ENCODE data around the gene TMEM161A.
"Not testable (repeated sequence)": the region's sequence is repeated elsewhere in the genome, so short reads cannot be mapped to it uniquely, and the experiment has no call there.

Gene TMEM161A

DNA sequence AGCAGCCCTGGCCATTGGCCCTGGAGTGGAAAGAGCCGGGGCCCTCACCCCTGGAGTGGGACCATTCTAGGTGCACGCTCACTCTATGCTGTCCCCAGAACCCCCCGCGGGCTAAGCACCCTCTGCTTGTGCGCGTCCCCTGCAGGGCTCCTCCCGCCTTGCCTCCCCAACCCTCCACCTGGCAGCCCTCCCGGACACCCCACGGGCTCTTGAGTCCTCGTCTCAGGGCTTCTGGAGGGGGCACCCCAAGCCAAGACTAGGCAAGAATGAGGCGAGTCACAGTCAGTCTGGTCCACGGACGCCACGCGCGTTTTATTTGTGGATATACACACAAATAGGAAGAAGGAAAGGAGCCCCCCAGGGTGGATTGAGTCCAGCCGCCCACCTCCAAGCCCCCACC is 7.0 kb upstream of the TMEM161A start:
- no peak overlapping the region for H3K4me3 Mint-ChIP-seq
- peaks cover 28% of the 10 kb centered on the region for H3K36me3 Mint-ChIP-seq
- peaks cover 10% of the 10 kb centered on the region for H3K4me1 Mint-ChIP-seq
- H3K9me3 Mint-ChIP-seq: no peaks in the 10 kb centered on the region
- ATAC-seq: peak; percentile 41
- H3K27ac Mint-ChIP-seq: no peak overlapping the region
- H3K27me3 Mint-ChIP-seq: peaks cover 1% of the 10 kb centered on the region

DNA sequence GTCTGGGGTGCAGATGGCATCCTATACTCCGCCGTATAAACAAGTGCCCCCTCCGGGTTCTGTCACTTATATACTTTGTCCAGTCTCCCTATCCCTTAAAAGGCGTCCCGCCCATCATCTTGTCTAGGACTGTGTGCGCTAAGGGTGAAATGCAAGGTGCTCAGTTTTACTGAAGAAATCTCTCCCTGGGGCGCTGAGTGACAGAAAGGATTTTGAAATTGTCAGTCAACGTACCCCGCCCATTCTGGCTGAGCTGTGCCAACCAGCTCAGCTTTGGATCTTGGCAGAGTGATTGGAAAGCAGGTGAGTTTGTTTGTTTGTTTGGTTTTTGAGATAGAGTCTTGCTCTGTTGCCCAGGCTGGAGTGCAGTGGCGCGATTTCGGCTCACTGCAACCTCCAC is 4.1 kb upstream of the TMEM161A start:
- Mint-ChIP-seq H3K9me3 (no peaks in the 10 kb centered on the region), H3K36me3 (peaks cover 7% of the 10 kb centered on the region), H3K27ac (no peak overlapping the region), H3K4me3 (no peak overlapping the region), H3K27me3 (peaks cover 14% of the 10 kb centered on the region), H3K4me1 (peaks cover 31% of the 10 kb centered on the region)
- ATAC-seq: no peak

DNA sequence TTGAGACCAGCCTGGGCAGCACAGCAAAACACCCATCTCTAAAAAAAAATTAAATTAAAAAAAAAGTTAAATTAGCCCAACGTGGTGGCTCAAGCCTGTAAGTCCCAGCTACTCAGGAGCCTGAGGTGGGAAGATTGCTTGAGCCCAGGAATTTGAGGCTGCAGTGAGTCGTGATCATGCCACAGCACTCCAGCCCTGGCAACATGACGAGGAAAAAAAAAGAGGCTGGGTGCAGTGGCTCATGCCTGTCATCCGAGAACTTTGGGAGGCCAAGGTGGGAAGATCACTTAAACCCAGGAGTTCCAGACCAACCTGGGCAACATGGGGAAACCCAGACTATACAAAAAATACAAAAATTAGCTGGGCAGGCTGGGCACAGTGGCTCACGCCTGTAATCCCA is 2.2 kb upstream of the TMEM161A start:
- Mint-ChIP-seq H3K4me1 (peaks cover 33% of the 10 kb centered on the region), H3K4me3 (no peak overlapping the region), H3K27ac (no peak overlapping the region), H3K9me3 (no peaks in the 10 kb centered on the region), H3K27me3 (peaks cover 17% of the 10 kb centered on the region), H3K36me3 (no peaks in the 10 kb centered on the region)
- ATAC-seq: no peak

DNA sequence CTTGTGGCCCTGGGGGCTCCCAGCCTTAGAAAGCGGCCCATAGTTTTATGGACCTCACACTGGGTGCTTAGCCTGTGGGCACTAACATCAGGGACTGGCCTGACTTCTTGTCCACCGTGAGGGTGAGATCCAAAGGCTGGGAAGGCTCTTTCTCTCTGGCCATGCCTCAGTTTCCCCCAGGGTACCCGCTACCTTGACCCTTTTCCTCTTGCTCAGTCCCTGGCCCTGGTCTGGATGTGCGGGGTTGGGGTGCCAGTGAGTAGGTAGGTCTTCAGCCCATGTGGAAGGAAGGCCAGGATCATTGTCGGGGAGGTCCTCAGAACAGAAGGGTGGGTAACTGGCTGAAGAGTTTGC is 1.6 kb upstream of the TMEM161A start:
- ATAC-seq: no peak
- Mint-ChIP-seq H3K27me3 (peaks cover 17% of the 10 kb centered on the region), H3K4me3 (no peak overlapping the region)

DNA sequence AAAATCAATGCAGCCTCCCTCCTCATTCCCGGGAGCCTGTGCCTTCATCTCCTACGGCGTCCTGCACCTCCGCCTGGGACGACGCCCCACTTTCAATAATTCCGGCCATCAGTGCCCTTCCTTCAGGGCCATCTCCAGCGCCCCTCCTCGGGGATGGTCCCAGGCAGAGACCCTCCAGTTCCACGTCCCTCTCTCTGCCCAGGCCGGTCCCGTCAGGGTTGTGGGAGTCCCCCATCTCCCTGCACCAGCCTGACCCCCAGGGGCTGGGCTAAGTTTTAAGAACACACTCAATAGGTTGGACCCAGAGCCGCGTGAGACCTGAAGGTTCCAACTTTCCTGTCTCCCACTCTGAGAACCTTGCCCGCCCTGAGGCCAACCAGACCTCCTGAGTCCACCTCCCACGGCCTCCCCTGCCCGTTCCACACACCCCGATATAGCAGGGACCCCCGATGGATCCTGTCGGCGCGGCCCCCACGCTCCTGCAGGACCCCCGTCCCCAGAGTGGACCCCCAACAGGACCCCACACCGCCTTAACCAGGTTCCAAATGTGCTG is 646 bp downstream of the TMEM161A start:
- Mint-ChIP-seq H3K4me1 (peaks cover 43% of the 10 kb centered on the region), H3K27ac (peak overlapping the region; percentile 95), H3K4me3 (peak overlapping the region; percentile 95), H3K36me3 (peaks cover 8% of the 10 kb centered on the region), H3K27me3 (peaks cover 17% of the 10 kb centered on the region), H3K9me3 (no peaks in the 10 kb centered on the region)
- ATAC-seq: peak; percentile 6

More for the DNA sequence above, 1.6 kb upstream of the TMEM161A start:
- Mint-ChIP-seq H3K36me3 (no peaks in the 10 kb centered on the region), H3K4me1 (peaks cover 38% of the 10 kb centered on the region), H3K9me3 (no peaks in the 10 kb centered on the region), H3K27ac (no peak overlapping the region)

DNA sequence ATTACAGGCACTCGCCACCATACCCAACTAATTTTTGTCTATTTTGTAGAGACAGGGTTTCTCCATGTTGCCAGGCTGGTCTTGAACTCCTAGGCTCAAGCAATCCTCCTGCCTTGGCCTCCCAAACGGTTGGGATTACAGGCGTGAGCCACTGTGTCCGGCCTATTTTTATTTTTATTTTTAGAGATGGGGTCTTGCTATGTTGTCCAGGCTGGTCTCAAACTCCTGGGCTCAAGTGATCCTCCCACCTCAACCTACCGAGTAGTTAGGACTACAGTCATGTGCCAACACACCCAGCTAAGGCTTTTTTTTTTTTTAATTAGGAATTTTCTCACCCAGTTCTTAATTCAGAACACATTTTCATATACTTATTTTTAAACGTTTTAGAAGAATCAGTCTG is 2.6 kb downstream of the TMEM161A start:
- peaks cover 43% of the 10 kb centered on the region for H3K4me1 Mint-ChIP-seq
- peaks cover 17% of the 10 kb centered on the region for H3K36me3 Mint-ChIP-seq
- not testable (repeated sequence) for ATAC-seq, H3K9me3 Mint-ChIP-seq, H3K27ac Mint-ChIP-seq, H3K4me3 Mint-ChIP-seq
- peaks cover 17% of the 10 kb centered on the region for H3K27me3 Mint-ChIP-seq

DNA sequence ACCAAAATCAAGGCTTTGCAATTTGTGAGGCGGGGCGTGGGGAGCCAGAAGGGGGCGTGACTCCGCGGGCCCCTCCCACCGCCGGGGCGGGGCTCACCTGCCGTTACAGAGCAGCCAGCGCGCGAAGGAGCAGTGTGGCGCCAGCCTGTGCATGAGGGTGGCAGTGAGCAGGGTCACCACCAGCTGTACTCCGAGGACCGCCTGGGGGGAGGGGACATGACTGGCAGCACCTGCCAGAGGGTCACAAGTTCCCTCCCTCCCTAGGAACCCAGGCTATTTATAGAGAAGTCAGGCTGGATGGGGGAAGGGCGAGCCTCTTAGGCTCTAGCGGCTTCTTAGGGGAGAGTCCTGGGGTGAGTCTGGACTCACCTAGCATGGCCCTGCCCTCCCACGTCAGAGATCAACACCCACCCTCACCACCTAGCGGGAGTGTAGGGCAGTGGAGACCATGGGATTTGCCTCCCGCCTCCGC is 3.6 kb downstream of the TMEM161A start:
- no peak for ATAC-seq
- Mint-ChIP-seq H3K36me3 (peaks cover 17% of the 10 kb centered on the region), H3K27me3 (peaks cover 11% of the 10 kb centered on the region), H3K9me3 (peaks cover 3% of the 10 kb centered on the region), H3K4me3 (no peak overlapping the region), H3K4me1 (peaks cover 37% of the 10 kb centered on the region), H3K27ac (peak overlapping the region; percentile 40)

DNA sequence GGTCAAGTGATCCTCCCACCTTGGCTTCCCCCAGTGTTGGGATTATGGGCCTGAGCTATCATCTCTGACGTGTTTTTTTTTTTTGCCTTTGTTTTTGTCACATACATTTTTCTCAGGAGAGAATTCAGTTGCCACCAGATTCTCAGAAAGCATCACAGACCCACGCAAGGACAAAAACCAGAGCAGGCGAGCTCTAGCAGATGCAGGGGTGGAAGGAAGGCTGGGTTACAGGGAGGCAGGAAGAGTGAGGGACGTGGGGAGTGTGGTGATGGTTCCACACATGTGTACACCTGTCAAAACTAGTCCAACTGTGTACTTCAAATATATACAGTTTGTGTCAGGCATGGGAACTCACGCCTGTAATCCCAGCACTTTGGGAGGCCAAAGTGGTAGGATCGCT is 4.3 kb downstream of the TMEM161A start:
- no peak for ATAC-seq
- peaks cover 10% of the 10 kb centered on the region for H3K27me3 Mint-ChIP-seq
- H3K4me1 Mint-ChIP-seq: peaks cover 35% of the 10 kb centered on the region
- peaks cover 17% of the 10 kb centered on the region for H3K36me3 Mint-ChIP-seq
- no peak overlapping the region for H3K4me3 Mint-ChIP-seq
- peaks cover 3% of the 10 kb centered on the region for H3K9me3 Mint-ChIP-seq
- H3K27ac Mint-ChIP-seq: no peak overlapping the region

DNA sequence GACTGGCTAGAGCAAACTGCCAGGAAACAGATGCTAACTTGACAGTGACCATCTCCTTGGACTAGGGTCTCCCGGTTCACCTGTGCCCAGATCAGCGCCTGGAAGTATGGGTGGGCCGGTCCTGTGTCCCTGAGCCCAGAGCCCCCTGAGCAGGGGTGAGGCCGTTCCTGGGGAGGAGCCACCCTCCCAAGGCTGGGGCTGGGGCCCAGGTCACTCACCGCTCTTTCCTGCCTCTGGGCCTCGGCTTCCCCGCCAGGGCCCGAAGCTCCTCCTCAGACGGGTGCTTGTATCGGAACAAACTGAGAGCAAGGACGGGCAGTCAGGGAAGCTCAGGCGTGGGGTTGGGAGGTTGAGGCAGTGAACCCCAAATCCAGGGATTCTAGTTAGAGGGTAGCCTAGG is 5.4 kb downstream of the TMEM161A start:
- Mint-ChIP-seq H3K4me1 (peaks cover 24% of the 10 kb centered on the region), H3K27me3 (peaks cover 9% of the 10 kb centered on the region), H3K9me3 (peaks cover 3% of the 10 kb centered on the region), H3K27ac (no peak overlapping the region), H3K36me3 (peaks cover 20% of the 10 kb centered on the region), H3K4me3 (no peak overlapping the region)
- no peak for ATAC-seq

DNA sequence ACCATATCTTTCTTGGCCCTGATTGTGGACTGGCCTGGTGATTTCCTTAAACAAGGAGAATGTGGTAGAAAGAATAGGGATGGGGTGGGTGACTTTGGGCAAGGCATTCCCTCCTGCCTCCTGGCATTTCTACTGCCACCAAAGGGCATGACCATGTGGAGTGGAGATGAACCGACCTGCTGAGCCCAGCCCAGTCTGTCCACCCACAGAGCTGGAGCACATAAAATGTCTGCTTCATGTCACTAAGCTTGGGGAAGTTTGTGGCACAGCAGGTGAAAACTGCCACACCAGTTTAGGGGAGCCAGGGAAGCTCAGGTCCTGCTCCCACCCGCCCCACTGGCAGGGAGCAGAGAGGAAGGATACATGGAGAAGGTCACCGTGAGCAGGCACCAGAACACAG is 6.3 kb downstream of the TMEM161A start:
- Mint-ChIP-seq H3K36me3 (peaks cover 23% of the 10 kb centered on the region), H3K4me3 (no peak overlapping the region), H3K9me3 (peaks cover 3% of the 10 kb centered on the region), H3K4me1 (peaks cover 15% of the 10 kb centered on the region), H3K27ac (no peak overlapping the region), H3K27me3 (no peaks in the 10 kb centered on the region)
- ATAC-seq: no peak

DNA sequence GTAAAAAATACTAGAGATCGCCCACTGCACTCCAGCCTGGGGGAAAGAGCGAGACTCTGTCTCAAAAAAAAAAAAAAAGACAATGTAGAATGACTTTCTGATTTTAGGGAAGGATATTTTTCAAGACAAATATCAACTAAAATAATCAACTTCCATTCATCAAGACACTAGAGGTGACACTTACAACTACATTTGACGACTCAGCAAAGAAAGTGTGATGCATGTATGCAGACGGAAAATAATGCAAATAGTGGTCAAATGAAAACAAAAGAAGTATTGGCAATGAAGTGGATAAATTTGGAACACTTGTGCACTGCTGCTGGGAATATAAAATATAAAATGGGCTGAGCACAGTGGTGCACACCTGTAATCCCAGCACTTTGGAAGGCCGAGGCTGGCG is 12.2 kb downstream of the TMEM161A start:
- no peak for ATAC-seq
- Mint-ChIP-seq H3K4me3 (no peak overlapping the region), H3K27me3 (no peaks in the 10 kb centered on the region), H3K27ac (no peak overlapping the region), H3K36me3 (peaks cover 29% of the 10 kb centered on the region), H3K4me1 (no peaks in the 10 kb centered on the region), H3K9me3 (peaks cover 6% of the 10 kb centered on the region)

DNA sequence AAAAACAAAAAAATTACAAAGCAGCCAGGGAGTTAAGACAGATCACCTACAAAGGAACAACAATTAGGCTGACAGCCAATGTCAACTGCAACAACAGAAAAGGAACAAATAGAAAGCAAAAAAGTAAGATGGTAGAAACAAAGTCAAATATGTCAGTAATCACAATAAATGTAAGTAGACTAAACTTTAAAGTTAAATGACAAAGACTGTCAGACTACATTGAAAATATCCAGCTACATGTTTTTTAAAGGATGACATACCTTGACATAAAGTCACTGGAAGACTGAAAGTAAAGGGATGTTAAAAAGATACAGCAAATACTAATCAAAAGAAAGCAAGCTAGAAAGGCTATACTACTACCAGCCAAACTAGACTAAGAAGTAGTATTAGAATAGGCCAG is 14.9 kb downstream of the TMEM161A start:
- Mint-ChIP-seq H3K4me1 (no peaks in the 10 kb centered on the region), H3K36me3 (peaks cover 42% of the 10 kb centered on the region), H3K27ac (no peak overlapping the region), H3K9me3 (peaks cover 6% of the 10 kb centered on the region), H3K4me3 (no peak overlapping the region), H3K27me3 (no peaks in the 10 kb centered on the region)
- no peak for ATAC-seq

DNA sequence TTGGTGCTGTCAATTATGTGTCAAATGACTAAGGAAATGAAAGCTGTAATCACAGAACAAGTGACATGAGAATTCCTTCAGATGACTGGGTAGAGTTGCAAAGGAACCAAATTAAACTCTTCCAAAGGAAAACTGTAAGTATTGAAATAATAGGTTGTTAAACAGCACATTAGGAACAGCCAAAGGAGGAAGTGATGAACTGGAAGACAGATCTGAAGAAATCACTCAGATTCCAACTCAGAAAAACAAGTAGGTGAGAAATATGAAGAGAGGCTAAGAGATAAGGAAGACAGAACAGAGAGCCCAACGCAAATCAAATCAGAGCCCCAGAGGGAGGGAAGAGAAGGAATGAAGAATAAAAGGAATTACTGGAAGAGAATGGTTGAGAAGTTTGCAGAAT is 15.4 kb downstream of the TMEM161A start:
- Mint-ChIP-seq H3K4me3 (no peak overlapping the region), H3K27ac (no peak overlapping the region), H3K9me3 (peaks cover 6% of the 10 kb centered on the region), H3K27me3 (no peaks in the 10 kb centered on the region), H3K4me1 (no peaks in the 10 kb centered on the region), H3K36me3 (peaks cover 39% of the 10 kb centered on the region)
- ATAC-seq: no peak

DNA sequence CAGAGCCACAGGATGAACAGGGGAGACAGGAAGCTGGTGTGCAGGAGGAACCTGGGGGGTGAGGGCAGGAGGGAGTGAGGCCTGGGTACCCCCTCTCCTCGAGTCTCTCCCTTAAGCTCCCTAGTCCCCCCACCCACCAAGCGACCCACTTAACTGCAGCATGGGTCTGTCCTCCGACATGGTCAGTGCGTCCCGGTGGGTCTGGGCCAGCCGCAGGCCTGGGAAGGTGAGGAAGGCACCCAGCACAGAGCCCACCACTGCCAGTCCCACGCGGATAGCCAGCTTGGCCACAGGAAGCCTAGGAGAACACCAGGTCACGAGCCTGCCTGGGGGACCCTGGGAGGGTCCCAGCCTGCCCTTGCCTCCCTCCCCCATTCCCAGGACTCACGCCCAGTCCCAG is 16.9 kb downstream of the TMEM161A start:
- no peak for ATAC-seq
- H3K4me1 Mint-ChIP-seq: peaks cover under 1% of the 10 kb centered on the region
- no peak overlapping the region for H3K27ac Mint-ChIP-seq
- peaks cover 6% of the 10 kb centered on the region for H3K9me3 Mint-ChIP-seq
- no peak overlapping the region for H3K4me3 Mint-ChIP-seq
- no peaks in the 10 kb centered on the region for H3K27me3 Mint-ChIP-seq
- H3K36me3 Mint-ChIP-seq: peaks cover 36% of the 10 kb centered on the region

DNA sequence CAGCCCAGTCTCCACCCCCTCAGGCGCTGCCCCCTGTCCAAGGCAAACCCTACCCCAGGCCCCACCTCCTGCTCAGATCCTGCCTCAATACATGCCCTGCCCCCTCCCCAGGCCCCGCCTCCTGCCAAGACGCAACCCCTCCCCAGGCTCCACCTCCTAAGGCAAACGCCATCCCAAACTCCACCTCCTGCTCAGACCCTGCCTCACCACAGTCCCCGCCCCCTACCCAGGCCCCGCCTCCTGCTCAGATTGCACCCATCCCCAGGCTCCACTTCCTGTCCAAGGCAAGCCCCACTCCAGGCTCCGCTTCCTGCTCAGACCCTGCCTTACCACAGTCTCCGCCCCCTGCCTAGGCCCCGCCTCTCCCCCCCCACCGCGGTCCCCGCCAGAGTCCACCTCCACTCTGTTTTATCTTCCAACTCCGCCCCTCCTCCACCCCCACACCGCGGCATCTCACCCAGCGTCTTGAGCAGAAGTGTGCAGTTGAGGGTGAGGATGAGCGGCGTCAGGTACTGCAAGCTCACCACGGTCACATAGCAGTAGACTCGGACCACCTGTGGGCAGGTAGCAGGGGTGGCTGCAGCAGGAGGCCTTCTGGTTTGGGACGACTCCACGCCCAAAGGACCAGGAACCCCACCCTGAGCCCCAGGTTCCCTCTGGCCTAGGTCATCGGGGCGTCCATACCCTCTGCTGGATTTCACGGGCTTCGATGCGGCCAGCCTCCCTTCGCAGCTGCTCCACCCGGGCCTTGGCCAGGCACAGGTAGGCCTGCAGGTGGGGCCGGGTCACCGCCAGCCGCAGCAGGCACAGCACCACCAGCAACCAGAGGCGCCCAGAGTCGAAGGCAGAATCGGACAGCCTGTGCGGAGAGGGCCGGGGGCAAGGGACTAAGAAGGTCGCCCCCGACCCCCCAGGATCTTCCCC is 17.7 kb downstream of the TMEM161A start:
- Mint-ChIP-seq H3K27me3 (no peaks in the 10 kb centered on the region), H3K9me3 (peaks cover 6% of the 10 kb centered on the region), H3K4me1 (peaks cover 6% of the 10 kb centered on the region), H3K36me3 (peaks cover 36% of the 10 kb centered on the region), H3K4me3 (no peak overlapping the region), H3K27ac (no peak overlapping the region)
- peak; percentile 43 for ATAC-seq
